ENCODE data around the gene VTN. TPM values are rescaled to one million over a fixed set of nuclear protein-coding genes. Genes with fewer than 3 reads are reported as not detected.

VTN gene
- total RNA-seq, 1 experiment from 2014 or later = 13.1 TPM

GRCh38 chr17:28371245-28372202, 1.4 kb upstream of the VTN start, which contains the start of gene SARM1:
TSS of gene SARM1 (plus strand) at chr17:28371694. CDS start at chr17:28372033, 339 bp downstream.
- in situ Hi-C loops (cut with HindIII; ENCODE audit: low sequenced_read_pairs) = no loop called here
- peak; percentile 90 for DNase-seq (ENCODE audit: low spot score)

- no peak for DNase-seq (ENCODE audit: low spot score)
- in situ Hi-C loops (cut with HindIII; ENCODE audit: low sequenced_read_pairs) = no loop called here
Observed at GRCh38 chr17:28370744-28371103, 617 bp upstream of the VTN start.

GRCh38 chr17:28369684-28370034, 448 bp downstream of the VTN start:
- DNase-seq (ENCODE audit: low spot score) = no peak
- in situ Hi-C loops (cut with HindIII; ENCODE audit: low sequenced_read_pairs) = no loop called here

GRCh38 chr17:28368915-28369683, 1.0 kb downstream of the VTN start:
- in situ Hi-C loops (cut with HindIII; ENCODE audit: low sequenced_read_pairs) = no loop called here
- no peak for DNase-seq (ENCODE audit: low spot score)

- in situ Hi-C loops (cut with HindIII; ENCODE audit: low sequenced_read_pairs) = no loop called here
- DNase-seq (ENCODE audit: low spot score) = no peak
Observed at GRCh38 chr17:28368306-28368831, 1.7 kb downstream of the VTN start.

- DNase-seq (ENCODE audit: low spot score) = no peak
- in situ Hi-C loops (cut with HindIII; ENCODE audit: low sequenced_read_pairs) = no loop called here
Observed at GRCh38 chr17:28367641-28368305, 2.3 kb downstream of the VTN start.

- in situ Hi-C loops (cut with HindIII; ENCODE audit: low sequenced_read_pairs) = no loop called here
- DNase-seq (ENCODE audit: low spot score) = no peak
Observed at GRCh38 chr17:28366605-28367004, 3.5 kb downstream of the VTN start.

GRCh38 chr17:28365487-28365886, 4.6 kb downstream of the VTN start:
- DNase-seq (ENCODE audit: low spot score) = no peak
- in situ Hi-C loops (cut with HindIII; ENCODE audit: low sequenced_read_pairs) = no loop called here

- no peak for DNase-seq (ENCODE audit: low spot score)
- in situ Hi-C loops (cut with HindIII; ENCODE audit: low sequenced_read_pairs) = no loop called here
Observed at GRCh38 chr17:28364665-28365363, 5.3 kb downstream of the VTN start, which contains the start of gene SEBOX. TSS of gene SEBOX (minus strand) at chr17:28365199. CDS start at chr17:28365151, 48 bp downstream.

- DNase-seq (ENCODE audit: low spot score) = no peak
- in situ Hi-C loops (cut with HindIII; ENCODE audit: low sequenced_read_pairs) = no loop called here
Observed at GRCh38 chr17:28363776-28364650, 6.1 kb downstream of the VTN start.

- in situ Hi-C loops (cut with HindIII; ENCODE audit: low sequenced_read_pairs) = no loop called here
- no peak for DNase-seq (ENCODE audit: low spot score)
Observed at GRCh38 chr17:28363186-28363585, 6.9 kb downstream of the VTN start.

GRCh38 chr17:28357901-28358197, 12.3 kb downstream of the VTN start:
- DNase-seq (ENCODE audit: low spot score) = no peak
- in situ Hi-C loops (cut with HindIII; ENCODE audit: low sequenced_read_pairs) = no loop called here

GRCh38 chr17:28357061-28357900, 12.8 kb downstream of the VTN start, which contains the start of gene POLDIP2:
TSS of gene POLDIP2 (minus strand) at chr17:28357527. CDS start at chr17:28357448, 79 bp downstream.
- in situ Hi-C loops (cut with HindIII; ENCODE audit: low sequenced_read_pairs) = no loop called here
- DNase-seq (ENCODE audit: low spot score) = peak; percentile 92

GRCh38 chr17:28350271-28350670, 19.8 kb downstream of the VTN start:
- DNase-seq (ENCODE audit: low spot score) = no peak
- in situ Hi-C loops (cut with HindIII; ENCODE audit: low sequenced_read_pairs) = no loop called here

- in situ Hi-C loops (cut with HindIII; ENCODE audit: low sequenced_read_pairs) = no loop called here
- no peak for DNase-seq (ENCODE audit: low spot score)
Observed at GRCh38 chr17:28348979-28349378, 21.1 kb downstream of the VTN start.

GRCh38 chr17:28347261-28347891, 22.7 kb downstream of the VTN start:
- DNase-seq (ENCODE audit: low spot score) = no peak
- in situ Hi-C loops (cut with HindIII; ENCODE audit: low sequenced_read_pairs) = no loop called here

GRCh38 chr17:28346746-28347246, 23.3 kb downstream of the VTN start:
- no peak for DNase-seq (ENCODE audit: low spot score)
- in situ Hi-C loops (cut with HindIII; ENCODE audit: low sequenced_read_pairs) = no loop called here

Data from G401 (cell line).